ENCODE measurements around the gene CLEC17A. TPM values are rescaled to one million over a fixed set of nuclear protein-coding genes. Genes with fewer than 3 reads are reported as not detected.

CLEC17A gene
- total and polyA plus RNA-seq, 2 experiments from 2014 or later: not detected

GRCh38 chr19:14556662-14557188 lies 26.2 kb upstream of the CLEC17A start:
- Histone ChIP-seq H3K79me2 (peaks cover 91% of the 10 kb centered on the region), H3K4me2 (peak overlapping the region; percentile 66), H3K9me2 (replicated peaks; ENCODE audit: insufficient read depth) (no peaks in the 10 kb centered on the region), H3K4me1 (ENCODE audit: insufficient read depth) (peaks cover 21% of the 10 kb centered on the region), H3K9me3 (ENCODE audit: low read depth) (no peaks in the 10 kb centered on the region), H3K27ac (no peak overlapping the region), H3K27me3 (no peaks in the 10 kb centered on the region), H3K36me3 (replicated peaks; ENCODE audit: insufficient read depth, low read depth) (no peaks in the 10 kb centered on the region), H3K4me3 (no peak overlapping the region), H4K20me1 (ENCODE audit: insufficient read depth, poor library complexity, severe bottlenecking) (peaks cover 2% of the 10 kb centered on the region), H2AFZ (no peak overlapping the region)
- TF ChIP-seq EZH2 (IDR thresholded peaks at IDR 0.05; ENCODE audit: borderline replicate concordance): no peak
- TF ChIP-seq CTCF (IDR thresholded peaks at IDR 0.05; ENCODE audit: poor library complexity): peak; percentile 86
- no peak for TF ChIP-seq EZH2phosphoT487 (IDR thresholded peaks at IDR 0.05; ENCODE audit: low read depth, severe bottlenecking, unreplicated experiment)
- DNase-seq (ENCODE audit: low spot score): peak; percentile 90
- 21% methylated on average over 18 of the region's 18 CpGs for WGBS (ENCODE audit: low lambda C conversion rate, missing lambda C conversion rate)

- no peaks in the 10 kb centered on the region for H3K9me2 ChIP-seq (replicated peaks; ENCODE audit: insufficient read depth)
- no peak overlapping the region for H3K27ac ChIP-seq
- H3K27me3 ChIP-seq: no peaks in the 10 kb centered on the region
- H3K4me1 ChIP-seq (ENCODE audit: insufficient read depth): peaks cover 13% of the 10 kb centered on the region
- peaks cover 2% of the 10 kb centered on the region for H4K20me1 ChIP-seq (ENCODE audit: insufficient read depth, poor library complexity, severe bottlenecking)
- TF ChIP-seq EZH2 (IDR thresholded peaks at IDR 0.05; ENCODE audit: borderline replicate concordance): no peak
- no peak for TF ChIP-seq EZH2phosphoT487 (IDR thresholded peaks at IDR 0.05; ENCODE audit: low read depth, severe bottlenecking, unreplicated experiment)
- no peak for TF ChIP-seq CTCF (IDR thresholded peaks at IDR 0.05; ENCODE audit: poor library complexity)
- no peak for DNase-seq (ENCODE audit: low spot score)
- no peak overlapping the region for H3K4me3 ChIP-seq
- no peaks in the 10 kb centered on the region for H3K9me3 ChIP-seq (ENCODE audit: low read depth)
- H3K79me2 ChIP-seq: peaks cover 78% of the 10 kb centered on the region
- no peaks in the 10 kb centered on the region for H3K36me3 ChIP-seq (replicated peaks; ENCODE audit: insufficient read depth, low read depth)
- no peak overlapping the region for H2AFZ ChIP-seq
- WGBS (ENCODE audit: low lambda C conversion rate, missing lambda C conversion rate): 85% methylated on average over 19 of the region's 23 CpGs
- H3K4me2 ChIP-seq: no peak overlapping the region
Measured at GRCh38 chr19:14558370-14559066, 24.4 kb upstream of the CLEC17A start.

GRCh38 chr19:14559916-14560775 lies 22.7 kb upstream of the CLEC17A start:
- H3K27ac ChIP-seq: no peak overlapping the region
- H3K9me3 ChIP-seq (ENCODE audit: low read depth): no peaks in the 10 kb centered on the region
- H2AFZ ChIP-seq: no peak overlapping the region
- no peak overlapping the region for H3K4me3 ChIP-seq
- no peaks in the 10 kb centered on the region for H3K36me3 ChIP-seq (replicated peaks; ENCODE audit: insufficient read depth, low read depth)
- no peaks in the 10 kb centered on the region for H3K27me3 ChIP-seq
- H4K20me1 ChIP-seq (ENCODE audit: insufficient read depth, poor library complexity, severe bottlenecking): peaks cover 2% of the 10 kb centered on the region
- DNase-seq (ENCODE audit: low spot score): no peak
- 88% methylated on average over 28 of the region's 28 CpGs for WGBS (ENCODE audit: low lambda C conversion rate, missing lambda C conversion rate)
- H3K79me2 ChIP-seq: peaks cover 61% of the 10 kb centered on the region
- peaks cover 4% of the 10 kb centered on the region for H3K4me1 ChIP-seq (ENCODE audit: insufficient read depth)
- no peak overlapping the region for H3K4me2 ChIP-seq
- no peaks in the 10 kb centered on the region for H3K9me2 ChIP-seq (replicated peaks; ENCODE audit: insufficient read depth)
- TF ChIP-seq EZH2phosphoT487 (IDR thresholded peaks at IDR 0.05; ENCODE audit: low read depth, severe bottlenecking, unreplicated experiment) (no peak), CTCF (IDR thresholded peaks at IDR 0.05; ENCODE audit: poor library complexity) (no peak), EZH2 (IDR thresholded peaks at IDR 0.05; ENCODE audit: borderline replicate concordance) (no peak)

Data from hepatocyte (in vitro differentiated cells).